Chondrocyte (in vitro differentiated cells): ENCODE measurements around the gene STARD8. TPM values are rescaled to one million over a fixed set of nuclear protein-coding genes. Genes with fewer than 3 reads are reported as not detected.

Experiments
- DNase-seq: peaks from one replicate; pipeline ENCODE4 v3.0.0; 2021; ENCODE audit warnings: mixed read lengths, low spot score
- H3K27ac Mint-ChIP-seq: one replicate; pipeline ENCODE4 v1.8.0; 2021; ENCODE audit warnings: mild to moderate bottlenecking, moderate library complexity, mixed read lengths; ENCODE audit not compliant: unreplicated experiment
- H3K27me3 Mint-ChIP-seq: 2 replicates; pipeline ENCODE4 v1.8.0; 2021; ENCODE audit warnings: low read depth, mixed read lengths
- H3K36me3 Mint-ChIP-seq: 2 replicates; pipeline ENCODE4 v1.8.0; 2021; ENCODE audit warnings: low read depth, mixed read lengths
- H3K4me1 Mint-ChIP-seq: 2 replicates; pipeline ENCODE4 v1.8.0; 2021; ENCODE audit warnings: low read depth, mild to moderate bottlenecking, mixed read lengths
- H3K4me3 Mint-ChIP-seq: one replicate; pipeline ENCODE4 v1.8.0; 2021; ENCODE audit warnings: mild to moderate bottlenecking, moderate library complexity, mixed read lengths; ENCODE audit not compliant: unreplicated experiment
- H3K9me3 Mint-ChIP-seq: 2 replicates; pipeline ENCODE4 v1.8.0; 2021; ENCODE audit warnings: low read depth, mixed read lengths
- CTCF ChIP-seq: fragments of 200-600 bp; sonication (generic); IDR thresholded peaks from 2 replicates; pipeline ENCODE4 v1.5.0; 2021; ENCODE audit warnings: antibody characterized with exemption, mild to moderate bottlenecking, moderate library complexity
- total RNA-seq: library from RNA; stranded (reverse); gene quantifications from 3 replicates; pipeline ENCODE4 v1.2.1, GENCODE V29; 2021

Gene STARD8
- total RNA-seq, 1 donor from 2014 or later = 0.37 TPM

- peaks cover 10% of the 10 kb centered on the region for H3K9me3 Mint-ChIP-seq
- no peaks in the 10 kb centered on the region for H3K4me1 Mint-ChIP-seq
- no peak for TF ChIP-seq CTCF
- H3K36me3 Mint-ChIP-seq = no peaks in the 10 kb centered on the region
- no peaks in the 10 kb centered on the region for H3K27me3 Mint-ChIP-seq
- DNase-seq = no peak
- no peak overlapping the region for H3K4me3 Mint-ChIP-seq
- no peak overlapping the region for H3K27ac Mint-ChIP-seq
These were observed 103.9 kb downstream of the STARD8 start for GRCh38 chrX:68751372-68751771.

- H3K9me3 Mint-ChIP-seq = peaks cover 10% of the 10 kb centered on the region
- DNase-seq = no peak
- no peak for TF ChIP-seq CTCF
These were observed 105.8 kb downstream of the STARD8 start for GRCh38 chrX:68753218-68753617.

GRCh38 chrX:68754406-68754805 lies 106.9 kb downstream of the STARD8 start:
- Mint-ChIP-seq H3K9me3 (peaks cover 10% of the 10 kb centered on the region), H3K27ac (no peak overlapping the region), H3K4me3 (no peak overlapping the region), H3K36me3 (no peaks in the 10 kb centered on the region), H3K27me3 (no peaks in the 10 kb centered on the region), H3K4me1 (no peaks in the 10 kb centered on the region)
- no peak for DNase-seq
- TF ChIP-seq CTCF = no peak

More at GRCh38 chrX:68753218-68753617, 105.8 kb downstream of the STARD8 start:
- no peaks in the 10 kb centered on the region for H3K4me1 Mint-ChIP-seq
- no peak overlapping the region for H3K27ac Mint-ChIP-seq
- no peak overlapping the region for H3K4me3 Mint-ChIP-seq
- H3K36me3 Mint-ChIP-seq = no peaks in the 10 kb centered on the region
- H3K27me3 Mint-ChIP-seq = no peaks in the 10 kb centered on the region

GRCh38 chrX:68755616-68756125 lies 108.2 kb downstream of the STARD8 start:
- H3K4me3 Mint-ChIP-seq = no peak overlapping the region
- no peak for TF ChIP-seq CTCF
- H3K36me3 Mint-ChIP-seq = no peaks in the 10 kb centered on the region
- DNase-seq = no peak
- H3K27ac Mint-ChIP-seq = no peak overlapping the region
- no peaks in the 10 kb centered on the region for H3K4me1 Mint-ChIP-seq
- no peaks in the 10 kb centered on the region for H3K27me3 Mint-ChIP-seq
- H3K9me3 Mint-ChIP-seq = peaks cover 10% of the 10 kb centered on the region

GRCh38 chrX:68757331-68757730 lies 109.9 kb downstream of the STARD8 start:
- DNase-seq = no peak
- H3K9me3 Mint-ChIP-seq = peaks cover 13% of the 10 kb centered on the region
- H3K27me3 Mint-ChIP-seq = peaks cover 5% of the 10 kb centered on the region
- no peak overlapping the region for H3K27ac Mint-ChIP-seq
- no peak for TF ChIP-seq CTCF
- no peak overlapping the region for H3K4me3 Mint-ChIP-seq
- H3K36me3 Mint-ChIP-seq = no peaks in the 10 kb centered on the region
- H3K4me1 Mint-ChIP-seq = no peaks in the 10 kb centered on the region
